OCI-LY3 (cell line): ENCODE measurements around the gene PIK3AP1.

Experiments
- EZH2phosphoT487 ChIP-seq: fragments of 200-600 bp; shearing (Covaris generic); IDR thresholded peaks from 2 replicates; pipeline ENCODE4 v1.6.1; 2018; ENCODE audit warnings: antibody characterized with exemption, mixed run types, low read depth
- TF ChIP-seq, protein P1 (sequence below): fragments of 200-600, 300-600 bp; sonication (generic); IDR thresholded peaks from 2 replicates; pipeline ENCODE4 v1.5.1; 2014; ENCODE audit warnings: antibody characterized with exemption, low read length, low read depth

DNA sequence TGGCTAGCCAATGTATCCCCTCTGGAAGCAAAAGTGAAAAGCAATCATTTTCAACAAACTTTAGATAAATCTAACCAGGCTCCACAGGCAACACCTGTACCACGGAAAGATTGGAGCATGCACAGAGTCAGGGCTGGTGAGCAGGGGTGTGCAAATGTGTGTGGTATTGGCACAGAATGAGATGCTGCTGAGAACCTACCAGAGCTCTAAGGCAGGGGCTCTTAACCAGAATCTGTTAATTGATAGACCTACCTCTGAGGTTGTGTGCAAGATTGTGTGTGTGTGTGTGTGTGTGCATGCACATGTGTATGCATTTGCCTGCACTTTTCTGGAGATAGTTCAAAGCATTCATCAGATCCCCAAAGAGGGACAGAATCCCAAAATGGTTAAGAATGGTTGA lies 62.9 kb downstream of the PIK3AP1 start:
- TF ChIP-seq, protein P1, sequence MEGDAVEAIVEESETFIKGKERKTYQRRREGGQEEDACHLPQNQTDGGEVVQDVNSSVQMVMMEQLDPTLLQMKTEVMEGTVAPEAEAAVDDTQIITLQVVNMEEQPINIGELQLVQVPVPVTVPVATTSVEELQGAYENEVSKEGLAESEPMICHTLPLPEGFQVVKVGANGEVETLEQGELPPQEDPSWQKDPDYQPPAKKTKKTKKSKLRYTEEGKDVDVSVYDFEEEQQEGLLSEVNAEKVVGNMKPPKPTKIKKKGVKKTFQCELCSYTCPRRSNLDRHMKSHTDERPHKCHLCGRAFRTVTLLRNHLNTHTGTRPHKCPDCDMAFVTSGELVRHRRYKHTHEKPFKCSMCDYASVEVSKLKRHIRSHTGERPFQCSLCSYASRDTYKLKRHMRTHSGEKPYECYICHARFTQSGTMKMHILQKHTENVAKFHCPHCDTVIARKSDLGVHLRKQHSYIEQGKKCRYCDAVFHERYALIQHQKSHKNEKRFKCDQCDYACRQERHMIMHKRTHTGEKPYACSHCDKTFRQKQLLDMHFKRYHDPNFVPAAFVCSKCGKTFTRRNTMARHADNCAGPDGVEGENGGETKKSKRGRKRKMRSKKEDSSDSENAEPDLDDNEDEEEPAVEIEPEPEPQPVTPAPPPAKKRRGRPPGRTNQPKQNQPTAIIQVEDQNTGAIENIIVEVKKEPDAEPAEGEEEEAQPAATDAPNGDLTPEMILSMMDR: no peak
- no peak for TF ChIP-seq EZH2phosphoT487
